ENCODE results near the gene RGS5.

Gene RGS5

GRCh38 chr1:163141556-163141955 is 61.2 kb downstream of the RGS5 start:
- no peak for DNase-seq

- no peak for DNase-seq
Observed at GRCh38 chr1:163137556-163138265, 65.0 kb downstream of the RGS5 start.

GRCh38 chr1:163131981-163132380 is 70.7 kb downstream of the RGS5 start:
- no peak for DNase-seq

GRCh38 chr1:163130225-163130856 is 72.4 kb downstream of the RGS5 start:
- no peak for DNase-seq

GRCh38 chr1:163128282-163128681 is 74.4 kb downstream of the RGS5 start:
- no peak for DNase-seq

GRCh38 chr1:163124812-163125211 is 77.9 kb downstream of the RGS5 start:
- DNase-seq, result no peak

- DNase-seq, result no peak
Observed at GRCh38 chr1:163120372-163120771, 82.3 kb downstream of the RGS5 start.

GRCh38 chr1:163119707-163120106 is 83.0 kb downstream of the RGS5 start:
- DNase-seq, result no peak

GRCh38 chr1:163115887-163116286 is 86.8 kb downstream of the RGS5 start:
- no peak for DNase-seq

- no peak for DNase-seq
Observed at GRCh38 chr1:163107655-163108054, 95.1 kb downstream of the RGS5 start.

GRCh38 chr1:163106364-163106987 is 96.2 kb downstream of the RGS5 start:
- no peak for DNase-seq

- no peak for DNase-seq
Observed at GRCh38 chr1:163104385-163105099, 98.2 kb downstream of the RGS5 start.

- no peak for DNase-seq
Observed at GRCh38 chr1:163102590-163102989, 100.1 kb downstream of the RGS5 start.

- DNase-seq, result no peak
Observed at GRCh38 chr1:163095213-163095612, 107.5 kb downstream of the RGS5 start.

- DNase-seq, result no peak
Observed at GRCh38 chr1:163094589-163094988, 108.1 kb downstream of the RGS5 start.

GRCh38 chr1:163094182-163094581 is 108.5 kb downstream of the RGS5 start:
- DNase-seq, result no peak

- DNase-seq, result no peak
Observed at GRCh38 chr1:163093579-163093978, 109.1 kb downstream of the RGS5 start.

GRCh38 chr1:163093169-163093568 is 109.5 kb downstream of the RGS5 start:
- DNase-seq, result no peak

Data from NCI-H748 treated with DMSO at 0.1 percent for 48 hours (cell line).